ENCODE results near the gene PHOSPHO1.
"Not testable (repeated sequence)": the region's sequence is repeated elsewhere in the genome, so short reads cannot be mapped to it uniquely, and the experiment has no call there.

Gene PHOSPHO1

GRCh38 chr17:49230636-49231562, at the start of gene PHOSPHO1:
Gene PHOSPHO1, minus strand, starts transcription at chr17:49230787. Its CDS starts 4,096 bp downstream, at chr17:49226691.
- peak; percentile 80 to 82 for DNase-seq

- DNase-seq, result no peak
Measured at GRCh38 chr17:49280061-49280460, 49.5 kb upstream of the PHOSPHO1 start.

- DNase-seq, result not testable (repeated sequence)
Measured at GRCh38 chr17:49279263-49280015, 48.9 kb upstream of the PHOSPHO1 start.

GRCh38 chr17:49278076-49278475, 47.5 kb upstream of the PHOSPHO1 start:
- DNase-seq, result no peak

GRCh38 chr17:49277638-49278037, 47.1 kb upstream of the PHOSPHO1 start:
- no peak for DNase-seq

GRCh38 chr17:49275981-49276380, 45.4 kb upstream of the PHOSPHO1 start:
- not testable (repeated sequence) for DNase-seq

- DNase-seq, result no peak
Measured at GRCh38 chr17:49269356-49269755, 38.8 kb upstream of the PHOSPHO1 start.

- no peak for DNase-seq
Measured at GRCh38 chr17:49267912-49268311, 37.3 kb upstream of the PHOSPHO1 start.

- no peak for DNase-seq
Measured at GRCh38 chr17:49266233-49266632, 35.6 kb upstream of the PHOSPHO1 start.

GRCh38 chr17:49261540-49261939, 31.0 kb upstream of the PHOSPHO1 start:
- not testable (repeated sequence) for DNase-seq

- DNase-seq, result no peak
Measured at GRCh38 chr17:49260817-49261291, 30.3 kb upstream of the PHOSPHO1 start.

- peak; percentile 32 to 34 for DNase-seq
Measured at GRCh38 chr17:49260011-49260816, 29.6 kb upstream of the PHOSPHO1 start.

GRCh38 chr17:49259663-49260010, 29.1 kb upstream of the PHOSPHO1 start:
- no peak for DNase-seq

- no peak for DNase-seq
Measured at GRCh38 chr17:49258394-49258793, 27.8 kb upstream of the PHOSPHO1 start.

- no peak for DNase-seq
Measured at GRCh38 chr17:49255125-49255524, 24.5 kb upstream of the PHOSPHO1 start.

GRCh38 chr17:49254066-49254465, 23.5 kb upstream of the PHOSPHO1 start:
- DNase-seq, result no peak

GRCh38 chr17:49252148-49252695, 21.6 kb upstream of the PHOSPHO1 start:
- DNase-seq, result no peak

- DNase-seq, result no peak
Measured at GRCh38 chr17:49249890-49250522, 19.4 kb upstream of the PHOSPHO1 start.

GRCh38 chr17:49249292-49249794, 18.8 kb upstream of the PHOSPHO1 start:
- peak; percentile 11 to 42 for DNase-seq

- DNase-seq, result no peak
Measured at GRCh38 chr17:49247944-49248343, 17.4 kb upstream of the PHOSPHO1 start.

- no peak for DNase-seq
Measured at GRCh38 chr17:49244839-49245238, 14.3 kb upstream of the PHOSPHO1 start.

- DNase-seq, result no peak
Measured at GRCh38 chr17:49242813-49243212, 12.2 kb upstream of the PHOSPHO1 start.

Measured in NCI-H2081 (cell line).